Spleen (tissue), 7 donors: ENCODE data around the gene TDO2.

Experiments used
- CTCF ChIP-seq, 11 experiments: fragments of 200-600 bp in 7 of 11; fragments of 450-650 bp in 4 of 11; sonication (generic) in 4 of 11; IDR thresholded peaks in 8 of 11; conservative IDR thresholded peaks in 3 of 11; 1 replicate in 7 of 11; 2 replicates in 4 of 11; pipeline versions ENCODE4 v1.4.0 to v1.8.0; 2016 to 2021; ENCODE audit warnings: antibody characterized with exemption in 11 of 11, inconsistent platforms in 4 of 11, mild to moderate bottlenecking in 1 of 11
- POLR2A ChIP-seq, 3 donors: fragments of 450-650 bp; IDR thresholded peaks; one replicate each; pipeline ENCODE4 v1.5.1; 2017; ENCODE audit warnings: antibody characterized with exemption in 3 of 3, mild to moderate bottlenecking in 1 of 3
- POLR2AphosphoS5 ChIP-seq, 3 donors: sonication (generic); formaldehyde crosslinking; IDR thresholded peaks; one replicate each; pipeline ENCODE4 v1.5.1; 2017; ENCODE audit warnings: antibody characterized with exemption in 3 of 3
- donor health status: DM: no; HTN: no; CAD: no; lungs with moderate emphysema.
- donor health status: DM: no; HTN: no; CAD: no.
- donor health status: DM: no; HTN: no; CAD: no.

GRCh38 chr4:155855897-155856296 lies 47.6 kb upstream of the TDO2 start:
- TF ChIP-seq CTCF (IDR thresholded peaks at IDR 0.05 in 8 of 11, conservative IDR thresholded peaks at IDR 0.05 in 3 of 11) (no peak), POLR2A (IDR thresholded peaks at IDR 0.05) (no peak), POLR2AphosphoS5 (IDR thresholded peaks at IDR 0.05) (no peak)
